ENCODE measurements around the gene CST4. TPM values are rescaled to one million over a fixed set of nuclear protein-coding genes. Genes with fewer than 3 reads are reported as not detected.

The CST4 gene
- total RNA-seq, 1 experiment from 2014 or later = not detected

DNA sequence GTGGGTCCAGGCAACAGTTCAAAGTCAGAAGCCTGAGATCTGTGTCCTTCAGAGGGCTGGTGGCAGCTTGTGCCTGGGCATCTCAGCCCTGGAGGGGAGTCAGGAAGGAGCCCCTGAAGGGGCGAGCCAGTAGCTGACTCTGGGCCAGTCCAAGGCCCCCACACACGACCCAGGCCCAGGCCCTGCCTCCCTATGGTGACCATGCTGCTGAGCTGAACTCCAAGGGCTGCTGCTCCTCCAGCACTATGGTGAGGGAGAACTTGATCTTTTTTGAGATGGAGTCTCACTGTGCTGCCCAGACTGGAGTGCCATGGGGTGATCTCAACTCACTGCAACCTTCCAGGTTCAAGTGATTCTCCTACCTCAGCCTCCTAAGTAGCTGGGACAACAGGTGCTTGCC lies 35.9 kb downstream of the CST4 start:
- peaks cover 12% of the 10 kb centered on the region for H3K4me1 Mint-ChIP-seq
- ChIA-PET CTCF (interaction anchor here (2.0 to 2.5 kb wide), 2 partner anchors 16 to 211 kb away, joined by 7 to 12 read pairs; no protein-coding TSS in a partner anchor), POLR2A (no interaction called here)

DNA sequence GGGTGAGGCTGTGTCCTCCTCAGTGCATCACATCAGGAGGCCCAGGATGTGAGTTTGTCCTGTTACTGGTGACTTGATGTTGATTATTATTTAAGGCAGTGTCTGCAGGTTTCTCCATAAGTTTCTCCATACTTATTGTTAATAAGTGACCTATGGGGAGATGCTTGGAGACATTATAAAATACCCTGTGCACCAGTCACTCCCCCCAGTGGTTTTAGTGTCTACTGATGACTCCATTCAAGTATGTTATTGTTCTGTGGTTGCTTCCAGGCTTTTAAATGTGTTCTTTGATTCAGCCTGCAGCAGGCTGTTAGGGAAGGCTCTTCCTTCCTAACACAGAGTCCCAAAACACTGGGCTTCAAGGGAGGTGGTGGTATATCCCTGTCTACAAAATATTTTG lies 36.5 kb downstream of the CST4 start:
- TF ChIP-seq ZNF232 (CRISPR knock-in tag; IDR thresholded peaks at IDR 0.05) = no peak
- TF ChIP-seq FOXJ3 (CRISPR knock-in tag; IDR thresholded peaks at IDR 0.05; ENCODE audit: borderline replicate concordance) = no peak
- TF ChIP-seq GTF2I (CRISPR knock-in tag; conservative IDR thresholded peaks at IDR 0.05) = no peak
- TF ChIP-seq, protein P1, sequence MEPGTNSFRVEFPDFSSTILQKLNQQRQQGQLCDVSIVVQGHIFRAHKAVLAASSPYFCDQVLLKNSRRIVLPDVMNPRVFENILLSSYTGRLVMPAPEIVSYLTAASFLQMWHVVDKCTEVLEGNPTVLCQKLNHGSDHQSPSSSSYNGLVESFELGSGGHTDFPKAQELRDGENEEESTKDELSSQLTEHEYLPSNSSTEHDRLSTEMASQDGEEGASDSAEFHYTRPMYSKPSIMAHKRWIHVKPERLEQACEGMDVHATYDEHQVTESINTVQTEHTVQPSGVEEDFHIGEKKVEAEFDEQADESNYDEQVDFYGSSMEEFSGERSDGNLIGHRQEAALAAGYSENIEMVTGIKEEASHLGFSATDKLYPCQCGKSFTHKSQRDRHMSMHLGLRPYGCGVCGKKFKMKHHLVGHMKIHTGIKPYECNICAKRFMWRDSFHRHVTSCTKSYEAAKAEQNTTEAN (CRISPR knock-in tag; IDR thresholded peaks at IDR 0.05) = no peak
- no peak for TF ChIP-seq ZNF671 (CRISPR knock-in tag; IDR thresholded peaks at IDR 0.05)
- TF ChIP-seq ZNF219 (CRISPR knock-in tag; IDR thresholded peaks at IDR 0.05; ENCODE audit: borderline replicate concordance) = no peak
- no peak for TF ChIP-seq NR2C2 (CRISPR knock-in tag; IDR thresholded peaks at IDR 0.05)
- TF ChIP-seq, protein P2, sequence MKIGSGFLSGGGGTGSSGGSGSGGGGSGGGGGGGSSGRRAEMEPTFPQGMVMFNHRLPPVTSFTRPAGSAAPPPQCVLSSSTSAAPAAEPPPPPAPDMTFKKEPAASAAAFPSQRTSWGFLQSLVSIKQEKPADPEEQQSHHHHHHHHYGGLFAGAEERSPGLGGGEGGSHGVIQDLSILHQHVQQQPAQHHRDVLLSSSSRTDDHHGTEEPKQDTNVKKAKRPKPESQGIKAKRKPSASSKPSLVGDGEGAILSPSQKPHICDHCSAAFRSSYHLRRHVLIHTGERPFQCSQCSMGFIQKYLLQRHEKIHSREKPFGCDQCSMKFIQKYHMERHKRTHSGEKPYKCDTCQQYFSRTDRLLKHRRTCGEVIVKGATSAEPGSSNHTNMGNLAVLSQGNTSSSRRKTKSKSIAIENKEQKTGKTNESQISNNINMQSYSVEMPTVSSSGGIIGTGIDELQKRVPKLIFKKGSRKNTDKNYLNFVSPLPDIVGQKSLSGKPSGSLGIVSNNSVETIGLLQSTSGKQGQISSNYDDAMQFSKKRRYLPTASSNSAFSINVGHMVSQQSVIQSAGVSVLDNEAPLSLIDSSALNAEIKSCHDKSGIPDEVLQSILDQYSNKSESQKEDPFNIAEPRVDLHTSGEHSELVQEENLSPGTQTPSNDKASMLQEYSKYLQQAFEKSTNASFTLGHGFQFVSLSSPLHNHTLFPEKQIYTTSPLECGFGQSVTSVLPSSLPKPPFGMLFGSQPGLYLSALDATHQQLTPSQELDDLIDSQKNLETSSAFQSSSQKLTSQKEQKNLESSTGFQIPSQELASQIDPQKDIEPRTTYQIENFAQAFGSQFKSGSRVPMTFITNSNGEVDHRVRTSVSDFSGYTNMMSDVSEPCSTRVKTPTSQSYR (CRISPR knock-in tag; IDR thresholded peaks at IDR 0.05) = no peak
- no peak overlapping the region for H3K27ac Mint-ChIP-seq
- no peak for ATAC-seq

More for the DNA sequence above, 35.9 kb downstream of the CST4 start:
- Mint-ChIP-seq H3K4me3 (no peak overlapping the region), H3K9me3 (no peaks in the 10 kb centered on the region; the same call in 1 of the 2 replicates), H3K36me3 (no peaks in the 10 kb centered on the region), H3K27me3 (ENCODE audit: low read depth) (peaks cover 4% of the 10 kb centered on the region; the same call in 1 of the 2 replicates), H3K27ac (no peak overlapping the region)
- no peak for DNase-seq (ENCODE audit: low spot score)
- no peak for ATAC-seq
- TF ChIP-seq ELF4 (CRISPR knock-in tag; IDR thresholded peaks at IDR 0.05; ENCODE audit: low read depth) (no peak), ZNF671 (CRISPR knock-in tag; IDR thresholded peaks at IDR 0.05) (no peak), RORB (CRISPR knock-in tag; IDR thresholded peaks at IDR 0.05) (no peak), NR3C1 (CRISPR knock-in tag; conservative IDR thresholded peaks at IDR 0.05; ENCODE audit: low read depth) (no peak), ESRRA (CRISPR knock-in tag; IDR thresholded peaks at IDR 0.05; ENCODE audit: borderline replicate concordance) (no peak), NFATC4 (CRISPR knock-in tag; IDR thresholded peaks at IDR 0.05) (no peak), ZNF121 (CRISPR knock-in tag; IDR thresholded peaks at IDR 0.05) (no peak), GABPB1 (CRISPR knock-in tag; IDR thresholded peaks at IDR 0.05) (no peak), USF1 (CRISPR knock-in tag; IDR thresholded peaks at IDR 0.05) (no peak), SMAD4 (CRISPR knock-in tag; IDR thresholded peaks at IDR 0.05) (no peak), ZNF232 (CRISPR knock-in tag; IDR thresholded peaks at IDR 0.05) (no peak), RELA (CRISPR knock-in tag; IDR thresholded peaks at IDR 0.05; ENCODE audit: borderline replicate concordance) (no peak), ZNF423 (CRISPR knock-in tag; IDR thresholded peaks at IDR 0.05) (no peak), NR2C2 (CRISPR knock-in tag; IDR thresholded peaks at IDR 0.05) (no peak), EMX1 (CRISPR knock-in tag; IDR thresholded peaks at IDR 0.05) (no peak), SP1 (CRISPR knock-in tag; conservative IDR thresholded peaks at IDR 0.05) (no peak), TEAD1 (CRISPR knock-in tag; IDR thresholded peaks at IDR 0.05) (no peak)
- TF ChIP-seq, protein P3, sequence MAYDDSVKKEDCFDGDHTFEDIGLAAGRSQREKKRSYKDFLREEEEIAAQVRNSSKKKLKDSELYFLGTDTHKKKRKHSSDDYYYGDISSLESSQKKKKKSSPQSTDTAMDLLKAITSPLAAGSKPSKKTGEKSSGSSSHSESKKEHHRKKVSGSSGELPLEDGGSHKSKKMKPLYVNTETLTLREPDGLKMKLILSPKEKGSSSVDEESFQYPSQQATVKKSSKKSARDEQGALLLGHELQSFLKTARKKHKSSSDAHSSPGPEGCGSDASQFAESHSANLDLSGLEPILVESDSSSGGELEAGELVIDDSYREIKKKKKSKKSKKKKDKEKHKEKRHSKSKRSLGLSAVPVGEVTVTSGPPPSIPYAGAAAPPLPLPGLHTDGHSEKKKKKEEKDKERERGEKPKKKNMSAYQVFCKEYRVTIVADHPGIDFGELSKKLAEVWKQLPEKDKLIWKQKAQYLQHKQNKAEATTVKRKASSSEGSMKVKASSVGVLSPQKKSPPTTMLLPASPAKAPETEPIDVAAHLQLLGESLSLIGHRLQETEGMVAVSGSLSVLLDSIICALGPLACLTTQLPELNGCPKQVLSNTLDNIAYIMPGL (CRISPR knock-in tag; IDR thresholded peaks at IDR 0.05) = no peak
- TF ChIP-seq, protein P4, sequence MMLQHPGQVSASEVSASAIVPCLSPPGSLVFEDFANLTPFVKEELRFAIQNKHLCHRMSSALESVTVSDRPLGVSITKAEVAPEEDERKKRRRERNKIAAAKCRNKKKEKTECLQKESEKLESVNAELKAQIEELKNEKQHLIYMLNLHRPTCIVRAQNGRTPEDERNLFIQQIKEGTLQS (CRISPR knock-in tag; conservative IDR thresholded peaks at IDR 0.05) = no peak

More for the DNA sequence above, 36.5 kb downstream of the CST4 start:
- ChIA-PET CTCF (no interaction called here), POLR2A (no interaction called here)
- peaks cover 4% of the 10 kb centered on the region; the same call in 1 of the 2 replicates for H3K27me3 Mint-ChIP-seq (ENCODE audit: low read depth)
- no peak for DNase-seq (ENCODE audit: low spot score)
- peaks cover 12% of the 10 kb centered on the region for H3K4me1 Mint-ChIP-seq
- H3K4me3 Mint-ChIP-seq = no peak overlapping the region
- H3K36me3 Mint-ChIP-seq = no peaks in the 10 kb centered on the region
- H3K9me3 Mint-ChIP-seq = no peaks in the 10 kb centered on the region; the same call in 1 of the 2 replicates

Measured in WTC11 (cell line).